Kidney glomerular epithelial cell (primary cell): ENCODE measurements around the gene SLC9A7.

Experiments
- DNase-seq: peaks from one replicate; lab custom pipeline; 2025; lab: John Stamatoyannopoulos, UW

Gene SLC9A7

GRCh38 chrX:46573331-46573891 is 185.5 kb downstream of the SLC9A7 start, which contains the start of gene CHST7:
Gene CHST7 (plus strand): TSS chrX:46573765. CDS start chrX:46573932, 167 bp downstream.
- DNase-seq = peak; percentile 14

GRCh38 chrX:46572340-46572936 is 186.5 kb downstream of the SLC9A7 start:
- no peak for DNase-seq

GRCh38 chrX:46571423-46572339 is 187.2 kb downstream of the SLC9A7 start:
- DNase-seq = no peak

GRCh38 chrX:46569621-46570020 is 189.3 kb downstream of the SLC9A7 start:
- DNase-seq = no peak

- no peak for DNase-seq
Measured at GRCh38 chrX:46567388-46567787, 191.5 kb downstream of the SLC9A7 start.

- DNase-seq = no peak
Measured at GRCh38 chrX:46561824-46562657, 196.9 kb downstream of the SLC9A7 start.

GRCh38 chrX:46559062-46559461 is 199.9 kb downstream of the SLC9A7 start:
- DNase-seq = no peak

GRCh38 chrX:46554942-46555341 is 204.0 kb downstream of the SLC9A7 start:
- DNase-seq = no peak

GRCh38 chrX:46553935-46554334 is 205.0 kb downstream of the SLC9A7 start:
- no peak for DNase-seq

GRCh38 chrX:46551494-46552128 is 207.3 kb downstream of the SLC9A7 start:
- DNase-seq = peak; percentile 1

GRCh38 chrX:46549914-46550313 is 209.0 kb downstream of the SLC9A7 start:
- DNase-seq = no peak
